HCT116 (cell line): ENCODE data around the gene KAZN. TPM values are rescaled to one million over a fixed set of nuclear protein-coding genes. Genes with fewer than 3 reads are reported as not detected.

Experiments used
- ATAC-seq: fragments of 200-7000 bp; cut with Tn5 transposase; 2 replicates; pipeline ENCODE4 v1.9.1; 2020; ENCODE audit warnings: mild to moderate bottlenecking, moderate library complexity
- BruUV-seq: library from RNA; stranded (reverse); fragments of 400-500 nt; replicated peaks from 2 replicates; lab custom pipeline; 2021; lab: Mats Ljungman, UMichigan
- CTCF ChIA-PET: fragments of 300-600 bp; sonication (Branson Sonifier 250); formaldehyde crosslinking; loops from one replicate; lab custom pipeline; 2021; ENCODE audit warnings: antibody characterized with exemption; lab: Charles Lee
- POLR2A ChIA-PET: fragments of 300-600, 350-600 bp; sonication (Branson Sonifier 250); formaldehyde crosslinking; loops from one replicate; lab custom pipeline; 2021; ENCODE audit warnings: antibody characterized with exemption; lab: Charles Lee
- RAD21 ChIA-PET, 2 experiments: fragments of 300-600 bp; sonication (Branson Sonifier 250); formaldehyde crosslinking; loops; one replicate each; lab custom pipeline; 2023; ENCODE audit warnings: low total read pairs in 2 of 2; ENCODE audit not compliant: uncharacterized antibody in 2 of 2, unreplicated experiment in 2 of 2, low non-redundant PET in 1 of 2; lab: Charles Lee
- DNase-seq: peaks from one replicate; pipeline ENCODE4 v3.0.0-alpha.2; 2010; ENCODE audit warnings: low read depth, low spot score
- H2AFZ ChIP-seq: fragments of 200-600 bp; shearing (Covaris generic), sonication (generic); 2 replicates; pipeline ENCODE4 v1.6.1; 2017; ENCODE audit warnings: low read depth, mixed run types, mixed read lengths, antibody characterized with exemption, low read length; ENCODE audit not compliant: poor library complexity, severe bottlenecking
- H3K27ac ChIP-seq: 2 replicates; pipeline ENCODE4 v1.5.1; 2012; ENCODE audit warnings: low read depth, low read length
- H3K27me3 ChIP-seq: fragments of 200-600 bp; sonication (generic); 2 replicates; pipeline ENCODE4 v1.6.1; 2016; ENCODE audit warnings: mixed run types, low read length, mixed read lengths; ENCODE audit not compliant: insufficient read depth
- H3K36me3 ChIP-seq, 2 experiments: fragments of 200-500 bp in 1 of 2; fragments of 200-600 bp in 1 of 2; sonication (Bioruptor generic) in 1 of 2; sonication (generic) in 1 of 2; 2 replicates each; pipeline versions ENCODE4 v1.5.1 to v1.6.1; 2014 to 2016; ENCODE audit warnings: low read length in 2 of 2, inconsistent platforms in 1 of 2, mixed read lengths in 1 of 2, mixed run types in 1 of 2; ENCODE audit not compliant: insufficient read depth in 2 of 2, control insufficient read depth in 1 of 2
- H3K4me1 ChIP-seq, 2 experiments: fragments of 200-600 bp in 1 of 2; sonication (generic) in 1 of 2; 2 replicates each; pipeline versions ENCODE4 v1.5.1 to v1.6.1; 2012 to 2017; ENCODE audit warnings: low read length in 2 of 2, inconsistent platforms in 1 of 2, mild to moderate bottlenecking in 1 of 2, mixed read lengths in 1 of 2, mixed run types in 1 of 2, moderate library complexity in 1 of 2; ENCODE audit not compliant: insufficient read depth in 2 of 2, control insufficient read depth in 1 of 2
- H3K4me2 ChIP-seq: fragments of 200-600 bp; sonication (generic); 2 replicates; pipeline ENCODE4 v1.6.1; 2017; ENCODE audit warnings: mixed run types, low read length, mixed read lengths
- H3K4me3 ChIP-seq, 2 experiments: fragments of 200-600 bp in 1 of 2; sonication (generic) in 1 of 2; replicated peaks in 1 of 2; 2 replicates each; pipeline ENCODE4 v1.5.1; 2011 to 2016; ENCODE audit warnings: low read length in 2 of 2, control low read depth in 1 of 2, low read depth in 1 of 2, mild to moderate bottlenecking in 1 of 2, mixed read lengths in 1 of 2, mixed run types in 1 of 2
- H3K79me2 ChIP-seq: fragments of 200-600 bp; sonication (generic); 2 replicates; pipeline ENCODE4 v1.6.1; 2017; ENCODE audit warnings: mild to moderate bottlenecking, mixed run types, low read length, moderate library complexity, mixed read lengths; ENCODE audit not compliant: insufficient read depth
- H3K9ac ChIP-seq: fragments of 200-600 bp; sonication (generic); 2 replicates; pipeline ENCODE4 v1.6.1; 2016; ENCODE audit warnings: low read length, mixed read lengths
- H3K9me2 ChIP-seq: fragments of 200-600 bp; sonication (generic), shearing (Covaris generic); 2 replicates; pipeline ENCODE4 v1.6.1; 2017; ENCODE audit warnings: mixed run types, mild to moderate bottlenecking, moderate library complexity; ENCODE audit not compliant: insufficient read depth
- H3K9me3 ChIP-seq, 2 experiments: fragments of 200-500 bp in 1 of 2; fragments of 200-600 bp in 1 of 2; sonication (Bioruptor generic) in 1 of 2; sonication (generic) in 1 of 2; 2 replicates each; pipeline ENCODE4 v1.6.1; 2014 to 2017; ENCODE audit warnings: low read length in 2 of 2, mixed read lengths in 2 of 2, inconsistent platforms in 1 of 2, low read depth in 1 of 2, mild to moderate bottlenecking in 1 of 2, mixed run types in 1 of 2, moderate library complexity in 1 of 2; ENCODE audit not compliant: control insufficient read depth in 1 of 2, insufficient read depth in 1 of 2
- H4K20me1 ChIP-seq: fragments of 200-600 bp; sonication (generic), shearing (Covaris generic); 2 replicates; pipeline ENCODE4 v1.6.1; 2017; ENCODE audit warnings: mixed run types, mild to moderate bottlenecking, moderate library complexity; ENCODE audit not compliant: insufficient read depth
- CEBPB ChIP-seq: IDR thresholded peaks from 2 replicates; pipeline ENCODE4 v1.6.1; 2012; ENCODE audit warnings: low read depth
- EGR1 ChIP-seq: IDR thresholded peaks from 2 replicates; pipeline ENCODE4 v1.6.1; 2012; ENCODE audit warnings: low read depth
- ELF1 ChIP-seq: IDR thresholded peaks from 2 replicates; pipeline ENCODE4 v1.6.1; 2012; ENCODE audit warnings: low read depth, borderline replicate concordance
- EZH2 ChIP-seq: fragments of 200-600 bp; sonication (generic); IDR thresholded peaks from 2 replicates; pipeline ENCODE4 v1.6.1; 2017; ENCODE audit warnings: antibody characterized with exemption, mixed run types
- EZH2phosphoT487 ChIP-seq: fragments of 200-600 bp; IDR thresholded peaks from 2 replicates; pipeline ENCODE4 v1.6.1; 2018; ENCODE audit warnings: antibody characterized with exemption, borderline replicate concordance
- JUND ChIP-seq: IDR thresholded peaks from 2 replicates; pipeline ENCODE4 v1.6.1; 2012
- POLR2AphosphoS5 ChIP-seq: IDR thresholded peaks from 2 replicates; pipeline ENCODE4 v1.6.1; 2011; ENCODE audit warnings: mild to moderate bottlenecking, low read depth, low read length, moderate library complexity
- RAD21 ChIP-seq: IDR thresholded peaks from 2 replicates; pipeline ENCODE4 v1.6.1; 2012; ENCODE audit warnings: low read depth, mild to moderate bottlenecking
- SIN3A ChIP-seq: IDR thresholded peaks from 2 replicates; pipeline ENCODE4 v1.6.1; 2012; ENCODE audit warnings: low read depth
- SRF ChIP-seq: IDR thresholded peaks from 2 replicates; pipeline ENCODE4 v1.6.1; 2012; ENCODE audit warnings: low read depth
- ZBTB33 ChIP-seq: IDR thresholded peaks from 2 replicates; pipeline ENCODE4 v1.6.1; 2011; ENCODE audit warnings: mild to moderate bottlenecking, low read length, moderate library complexity; ENCODE audit not compliant: insufficient replicate concordance; ENCODE audit errors: extremely low read depth
- ZNF274 ChIP-seq: fragments of 200-500 bp; sonication (Bioruptor generic); IDR thresholded peaks from 2 replicates; pipeline ENCODE4 v1.6.1; 2014; ENCODE audit warnings: mild to moderate bottlenecking, low read depth, low read length, inconsistent platforms
- intact Hi-C: fragments of 100-400 bp; cut with micrococcal nuclease; formaldehyde crosslinking; loops from 2 replicates; pipeline ENCODE4 v1.10.0; 2022
- total RNA-seq: library from RNA; stranded (reverse); gene quantifications from one replicate; pipeline ENCODE4 v1.2.1, GENCODE V29; 2021; ENCODE audit not compliant: unreplicated experiment
- TF ChIP-seq, protein P1 (sequence below), 3 experiments: fragments of 200-600 bp in 1 of 3; sonication (generic) in 1 of 3; IDR thresholded peaks in 2 of 3; conservative IDR thresholded peaks in 1 of 3; 2 replicates each; pipeline ENCODE4 v1.5.1; 2012 to 2017; ENCODE audit warnings: low read depth in 2 of 3, low read length in 2 of 3, antibody characterized with exemption in 1 of 3, borderline replicate concordance in 1 of 3, control low read depth in 1 of 3, mild to moderate bottlenecking in 1 of 3, mixed read lengths in 1 of 3, mixed run types in 1 of 3, moderate library complexity in 1 of 3; ENCODE audit not compliant: insufficient read depth in 1 of 3

KAZN gene
- total RNA-seq, 1 experiment from 2014 or later = 13.4 TPM

GRCh38 chr1:14593302-14593701 lies 5.2 kb upstream of the KAZN start (continued):
- TF ChIP-seq, protein P1, sequence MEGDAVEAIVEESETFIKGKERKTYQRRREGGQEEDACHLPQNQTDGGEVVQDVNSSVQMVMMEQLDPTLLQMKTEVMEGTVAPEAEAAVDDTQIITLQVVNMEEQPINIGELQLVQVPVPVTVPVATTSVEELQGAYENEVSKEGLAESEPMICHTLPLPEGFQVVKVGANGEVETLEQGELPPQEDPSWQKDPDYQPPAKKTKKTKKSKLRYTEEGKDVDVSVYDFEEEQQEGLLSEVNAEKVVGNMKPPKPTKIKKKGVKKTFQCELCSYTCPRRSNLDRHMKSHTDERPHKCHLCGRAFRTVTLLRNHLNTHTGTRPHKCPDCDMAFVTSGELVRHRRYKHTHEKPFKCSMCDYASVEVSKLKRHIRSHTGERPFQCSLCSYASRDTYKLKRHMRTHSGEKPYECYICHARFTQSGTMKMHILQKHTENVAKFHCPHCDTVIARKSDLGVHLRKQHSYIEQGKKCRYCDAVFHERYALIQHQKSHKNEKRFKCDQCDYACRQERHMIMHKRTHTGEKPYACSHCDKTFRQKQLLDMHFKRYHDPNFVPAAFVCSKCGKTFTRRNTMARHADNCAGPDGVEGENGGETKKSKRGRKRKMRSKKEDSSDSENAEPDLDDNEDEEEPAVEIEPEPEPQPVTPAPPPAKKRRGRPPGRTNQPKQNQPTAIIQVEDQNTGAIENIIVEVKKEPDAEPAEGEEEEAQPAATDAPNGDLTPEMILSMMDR (IDR thresholded peaks at IDR 0.05 in 2 of 3, conservative IDR thresholded peaks at IDR 0.05 in 1 of 3; ENCODE audit: borderline replicate concordance in 1 of 3, insufficient read depth in 1 of 3, low read depth in 2 of 3, low read length in 2 of 3) = no peak

DNA sequence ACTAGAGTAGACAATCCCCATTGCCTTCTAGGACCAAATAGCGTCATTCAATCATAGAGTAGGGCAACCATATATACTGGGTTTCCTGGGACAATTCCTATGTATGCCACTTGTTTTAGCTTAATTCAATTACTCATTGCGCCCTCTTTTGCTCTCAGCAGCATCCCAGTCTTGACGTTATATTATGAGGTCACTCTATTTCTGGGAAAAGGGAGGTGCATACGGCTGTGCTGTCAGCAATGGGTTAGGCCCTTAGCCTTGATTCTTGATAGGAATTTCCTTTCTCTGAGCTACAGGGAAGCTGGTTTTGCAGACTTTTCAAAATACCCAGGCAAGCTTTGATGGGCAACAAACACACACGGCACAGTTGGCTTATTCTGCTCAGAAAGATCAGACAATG lies 4.4 kb upstream of the KAZN start:
- Histone ChIP-seq H3K9ac (no peak overlapping the region), H2AFZ (no peak overlapping the region), H3K9me3 (no peaks in the 10 kb centered on the region), H3K27ac (no peak overlapping the region), H3K4me1 (no peaks in the 10 kb centered on the region), H3K4me3 (no peak overlapping the region), H3K9me2 (no peaks in the 10 kb centered on the region), H4K20me1 (no peaks in the 10 kb centered on the region), H3K27me3 (peaks cover 47% of the 10 kb centered on the region; the same call in 1 of the 2 replicates), H3K36me3 (no peaks in the 10 kb centered on the region), H3K4me2 (no peak overlapping the region), H3K79me2 (no peaks in the 10 kb centered on the region)
- TF ChIP-seq ELF1 = no peak
- no peak for TF ChIP-seq EZH2
- TF ChIP-seq SRF = no peak
- intact Hi-C loops = no loop called here
- POLR2A ChIA-PET = no interaction called here
- CTCF ChIA-PET = no interaction called here
- RAD21 ChIA-PET = no interaction called here
- DNase-seq = no peak
- no TSS peak for BruUV-seq
- no peak for ATAC-seq

GRCh38 chr1:14596591-14596990 lies 1.9 kb upstream of the KAZN start:
- DNase-seq (no peak), ATAC-seq (no peak)
- H3K9me2 ChIP-seq = no peaks in the 10 kb centered on the region
- H3K9me3 ChIP-seq = no peaks in the 10 kb centered on the region
- ChIA-PET CTCF (no interaction called here), POLR2A (no interaction called here), RAD21 (no interaction called here)
- intact Hi-C loops = no loop called here
- no peak overlapping the region for H2AFZ ChIP-seq
- no peak overlapping the region for H3K4me3 ChIP-seq
- H3K27ac ChIP-seq = no peak overlapping the region
- H3K79me2 ChIP-seq = no peaks in the 10 kb centered on the region
- peaks cover 30% of the 10 kb centered on the region for H3K27me3 ChIP-seq
- no peaks in the 10 kb centered on the region for H3K4me1 ChIP-seq
- no peak overlapping the region for H3K9ac ChIP-seq
- no peaks in the 10 kb centered on the region for H4K20me1 ChIP-seq
- H3K36me3 ChIP-seq = no peaks in the 10 kb centered on the region
- H3K4me2 ChIP-seq = no peak overlapping the region
- no TSS peak for BruUV-seq
- TF ChIP-seq ELF1 (no peak), RAD21 (no peak), EGR1 (no peak), JUND (no peak), SIN3A (no peak), EZH2phosphoT487 (no peak), CEBPB (no peak), ZNF274 (no peak), ZBTB33 (no peak), POLR2AphosphoS5 (no peak), EZH2 (no peak)
- TF ChIP-seq, protein P1 (IDR thresholded peaks at IDR 0.05 in 2 of 3, conservative IDR thresholded peaks at IDR 0.05 in 1 of 3; ENCODE audit: borderline replicate concordance in 1 of 3, insufficient read depth in 1 of 3, low read depth in 2 of 3, low read length in 2 of 3) = no peak
